HFFc6 (cell line): ENCODE results near the gene KIAA1549. TPM values are rescaled to one million over a fixed set of nuclear protein-coding genes. Genes with fewer than 3 reads are reported as not detected.

ENCODE experiments used
- DNase-seq: peaks from one replicate; pipeline ENCODE4 v3.0.0-alpha.2; 2018
- H3K27ac Mint-ChIP-seq: 2 replicates; pipeline ENCODE4 v1.8.0; 2020; ENCODE audit warnings: mild to moderate bottlenecking, mixed read lengths
- H3K27me3 Mint-ChIP-seq: 2 replicates; pipeline ENCODE4 v1.8.0; 2021; ENCODE audit warnings: mild to moderate bottlenecking, moderate library complexity, mixed read lengths; ENCODE audit not compliant: insufficient read depth
- H3K36me3 Mint-ChIP-seq: 2 replicates; pipeline ENCODE4 v1.8.0; 2021; ENCODE audit warnings: low read depth, mixed read lengths
- H3K4me1 Mint-ChIP-seq: 2 replicates; pipeline ENCODE4 v1.8.0; 2020; ENCODE audit warnings: low read depth, mixed read lengths
- H3K4me3 Mint-ChIP-seq: 2 replicates; pipeline ENCODE4 v1.8.0; 2020; ENCODE audit warnings: mild to moderate bottlenecking, moderate library complexity, mixed read lengths
- H3K9me3 Mint-ChIP-seq: 2 replicates; pipeline ENCODE4 v1.8.0; 2020; ENCODE audit warnings: mild to moderate bottlenecking, mixed read lengths
- total RNA-seq, 6 experiments: library from RNA; stranded (reverse); fragmentation: NEBNext Ultra II Directional; extraction: Animal tissue kit (Norgen Biotek cat#: 25700); gene quantifications; 2 replicates in 1 of 6; 3 replicates in 5 of 6; pipeline ENCODE4 v1.2.3, GENCODE V29; 2021
- TF ChIP-seq, protein P1 (sequence below): fragments of 200-600 bp; sonication (generic); IDR thresholded peaks from 2 replicates; pipeline ENCODE4 v1.5.0; 2021; ENCODE audit warnings: antibody characterized with exemption, mild to moderate bottlenecking

Gene KIAA1549
- total RNA-seq, 6 experiments from 2014 or later = 7.0 to 13.3 (median 7.9) TPM

DNA sequence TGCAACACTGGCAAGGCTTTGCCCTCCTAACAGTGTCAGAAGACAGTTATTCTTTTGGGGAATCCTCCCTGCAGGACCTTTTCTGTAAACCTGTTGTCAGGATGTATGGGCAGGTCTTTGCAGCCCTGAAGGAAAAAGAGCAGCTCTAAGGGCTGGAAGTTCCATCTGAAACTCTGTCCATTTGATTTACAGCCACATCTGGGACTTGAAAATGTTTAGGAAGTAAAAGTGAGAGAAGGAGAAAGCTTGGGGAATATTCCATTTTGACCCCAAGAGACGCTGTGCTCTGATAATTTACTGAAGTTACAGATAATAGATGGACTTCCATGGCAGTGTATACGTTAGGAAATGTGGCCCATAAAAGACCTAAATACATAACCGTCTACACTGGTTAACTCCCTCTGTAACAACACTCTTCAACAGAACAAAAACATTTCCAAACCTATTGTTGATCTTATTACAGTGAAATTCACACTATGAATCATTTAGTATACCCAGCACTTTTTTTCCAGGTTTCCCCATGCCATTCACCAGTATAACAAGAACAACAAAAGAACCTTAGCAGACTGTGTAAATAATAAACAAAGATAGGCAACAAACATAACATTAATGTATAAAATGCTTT is 89.1 kb downstream of the KIAA1549 start:
- TF ChIP-seq, protein P1, sequence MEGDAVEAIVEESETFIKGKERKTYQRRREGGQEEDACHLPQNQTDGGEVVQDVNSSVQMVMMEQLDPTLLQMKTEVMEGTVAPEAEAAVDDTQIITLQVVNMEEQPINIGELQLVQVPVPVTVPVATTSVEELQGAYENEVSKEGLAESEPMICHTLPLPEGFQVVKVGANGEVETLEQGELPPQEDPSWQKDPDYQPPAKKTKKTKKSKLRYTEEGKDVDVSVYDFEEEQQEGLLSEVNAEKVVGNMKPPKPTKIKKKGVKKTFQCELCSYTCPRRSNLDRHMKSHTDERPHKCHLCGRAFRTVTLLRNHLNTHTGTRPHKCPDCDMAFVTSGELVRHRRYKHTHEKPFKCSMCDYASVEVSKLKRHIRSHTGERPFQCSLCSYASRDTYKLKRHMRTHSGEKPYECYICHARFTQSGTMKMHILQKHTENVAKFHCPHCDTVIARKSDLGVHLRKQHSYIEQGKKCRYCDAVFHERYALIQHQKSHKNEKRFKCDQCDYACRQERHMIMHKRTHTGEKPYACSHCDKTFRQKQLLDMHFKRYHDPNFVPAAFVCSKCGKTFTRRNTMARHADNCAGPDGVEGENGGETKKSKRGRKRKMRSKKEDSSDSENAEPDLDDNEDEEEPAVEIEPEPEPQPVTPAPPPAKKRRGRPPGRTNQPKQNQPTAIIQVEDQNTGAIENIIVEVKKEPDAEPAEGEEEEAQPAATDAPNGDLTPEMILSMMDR = no peak
- H3K27me3 Mint-ChIP-seq = peaks cover 3% of the 10 kb centered on the region; the same call in 1 of the 2 replicates
- peaks cover 28% of the 10 kb centered on the region for H3K36me3 Mint-ChIP-seq
- peaks cover 35% of the 10 kb centered on the region for H3K4me1 Mint-ChIP-seq
- no peaks in the 10 kb centered on the region for H3K9me3 Mint-ChIP-seq
- DNase-seq = no peak
- H3K27ac Mint-ChIP-seq = peak overlapping the region; percentile 91
- peak overlapping the region; percentile 80 for H3K4me3 Mint-ChIP-seq

DNA sequence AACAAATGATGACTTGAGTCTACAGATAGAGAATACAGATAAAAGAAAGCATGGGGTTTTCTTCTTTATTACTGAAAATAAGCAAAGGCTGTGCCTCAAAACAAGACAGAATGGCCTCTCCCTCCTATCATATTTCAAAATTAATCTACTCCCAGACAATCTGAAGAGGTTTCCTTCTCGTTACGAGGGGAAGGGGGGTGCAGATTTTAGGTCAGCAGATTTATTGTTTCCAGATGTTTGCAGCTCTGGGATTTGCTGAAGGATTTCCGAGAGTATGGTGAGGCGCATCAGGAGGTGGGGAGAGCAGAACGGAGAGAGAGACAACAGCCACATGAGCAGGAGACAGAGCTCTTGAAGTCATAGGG is 89.8 kb downstream of the KIAA1549 start:
- H3K4me3 Mint-ChIP-seq = peak overlapping the region; percentile 80
- no peak for DNase-seq
- peaks cover 3% of the 10 kb centered on the region; the same call in 1 of the 2 replicates for H3K27me3 Mint-ChIP-seq
- H3K27ac Mint-ChIP-seq = peak overlapping the region; percentile 91
- H3K9me3 Mint-ChIP-seq = no peaks in the 10 kb centered on the region
- H3K4me1 Mint-ChIP-seq = peaks cover 38% of the 10 kb centered on the region
- H3K36me3 Mint-ChIP-seq = peaks cover 26% of the 10 kb centered on the region
- TF ChIP-seq, protein P1 = no peak

DNA sequence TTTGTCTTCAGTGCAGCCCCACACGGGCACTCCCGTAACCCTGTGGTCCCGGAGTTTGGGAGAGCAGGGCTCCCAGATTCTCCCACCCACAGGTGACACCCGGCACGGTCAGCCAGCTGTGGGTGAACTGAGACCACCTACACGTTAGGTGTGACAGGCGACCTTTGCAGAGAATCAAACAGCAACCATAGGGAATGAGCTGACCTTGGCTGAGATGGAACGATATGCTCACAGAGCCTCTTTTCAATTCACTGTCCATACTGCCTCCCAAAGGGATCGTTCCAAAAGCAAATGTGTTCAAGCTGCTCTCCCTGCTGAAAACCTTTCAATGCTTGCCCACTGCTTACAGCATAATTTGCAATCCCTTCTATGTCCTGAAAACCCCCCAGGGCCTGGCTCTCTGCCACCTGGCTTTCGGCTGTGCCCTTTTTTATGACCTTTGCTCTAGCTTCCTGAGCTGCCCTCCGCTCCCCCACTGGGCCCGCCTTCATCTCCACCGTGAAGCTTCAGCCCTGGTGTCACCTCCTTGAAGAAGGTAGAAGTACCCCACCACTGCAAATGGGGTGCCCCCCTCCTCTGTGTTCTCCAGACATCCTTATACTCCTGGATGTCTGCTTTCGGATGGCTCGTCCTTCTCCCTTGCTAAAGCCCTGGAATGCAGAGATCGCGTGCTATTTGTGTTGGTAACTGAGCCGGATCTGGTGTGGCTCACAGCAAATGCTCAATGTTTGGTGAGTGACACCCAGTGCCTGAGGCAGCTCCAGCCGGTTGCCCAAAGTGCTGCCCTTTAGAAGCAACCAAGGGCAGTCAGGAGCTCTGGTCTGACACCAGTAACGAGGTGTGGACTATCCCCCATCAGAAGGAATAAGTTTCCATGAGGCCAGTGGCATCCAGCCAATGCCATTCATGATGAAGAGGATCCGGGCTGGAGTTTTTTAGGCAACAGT is 90.4 kb downstream of the KIAA1549 start:
- Mint-ChIP-seq H3K4me1 (peaks cover 39% of the 10 kb centered on the region), H3K4me3 (peak overlapping the region; percentile 80), H3K36me3 (peaks cover 20% of the 10 kb centered on the region), H3K27ac (peak overlapping the region; percentile 91), H3K27me3 (peaks cover 3% of the 10 kb centered on the region; the same call in 1 of the 2 replicates), H3K9me3 (no peaks in the 10 kb centered on the region)
- peak; percentile 92 for DNase-seq
- TF ChIP-seq, protein P1 = no peak

DNA sequence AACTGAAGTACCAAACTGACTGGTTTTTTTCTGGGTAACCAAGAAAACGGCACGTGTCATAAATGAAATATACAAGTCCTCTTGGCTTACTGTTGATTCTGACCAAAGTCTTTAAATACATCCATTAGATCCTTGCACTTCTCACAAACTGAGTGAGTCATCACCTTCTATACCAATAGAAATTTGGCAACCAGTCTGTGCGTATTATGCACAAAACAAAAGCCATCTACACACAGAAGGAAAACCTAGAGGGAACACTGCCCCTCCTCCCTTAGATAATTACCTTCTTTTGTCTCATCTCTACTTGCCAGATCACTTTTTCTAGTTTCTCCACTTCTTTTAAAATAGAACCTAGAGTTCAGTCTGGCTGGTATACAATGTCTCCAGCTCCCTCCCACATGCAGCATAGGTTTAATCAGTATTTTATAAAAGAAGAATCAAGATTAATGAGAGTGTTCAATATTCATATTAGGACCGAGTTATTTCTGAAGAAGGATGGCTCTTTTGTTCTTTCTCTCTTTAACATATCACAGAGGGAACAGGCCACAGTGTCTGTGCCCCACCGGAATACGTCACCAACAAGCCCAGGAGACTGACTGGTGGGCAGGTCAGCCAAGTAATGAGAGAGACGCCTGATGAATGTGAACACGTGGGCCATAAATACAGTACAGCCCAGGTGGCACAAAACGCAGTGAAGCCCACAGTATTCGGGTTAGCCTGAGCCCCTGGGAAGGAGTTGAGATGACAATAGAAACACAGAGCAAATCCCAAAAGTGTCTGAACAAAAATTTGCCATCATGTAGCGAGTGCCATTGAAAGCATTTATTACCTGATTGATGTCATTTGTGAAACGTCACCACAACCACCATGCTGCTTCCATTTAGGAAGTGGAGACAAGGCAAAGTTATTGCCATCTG is 91.3 kb downstream of the KIAA1549 start:
- peak overlapping the region; percentile 80 for H3K4me3 Mint-ChIP-seq
- DNase-seq = peak; percentile 30
- H3K9me3 Mint-ChIP-seq = no peaks in the 10 kb centered on the region
- peak overlapping the region; percentile 91 for H3K27ac Mint-ChIP-seq
- H3K27me3 Mint-ChIP-seq = peaks cover 3% of the 10 kb centered on the region; the same call in 1 of the 2 replicates
- TF ChIP-seq, protein P1 = no peak
- peaks cover 15% of the 10 kb centered on the region for H3K36me3 Mint-ChIP-seq
- peaks cover 39% of the 10 kb centered on the region for H3K4me1 Mint-ChIP-seq
